BLaER1 treated with 17β-estradiol and CSF1 and Interleukin-3, amounts not matched to agents 10 nM and 100 nM (cell line): ENCODE measurements around the gene BRF1.
"Not testable (repeated sequence)": the region's sequence is repeated elsewhere in the genome, so short reads cannot be mapped to it uniquely, and the experiment has no call there.

Experiments
- H3K27ac ChIP-seq, 11 experiments: shearing (Covaris generic); formaldehyde crosslinking; 2 replicates each; pipeline ENCODE4 v1.8.1; 2022
- H3K27me3 ChIP-seq, 11 experiments: shearing (Covaris generic); formaldehyde crosslinking; 2 replicates each; pipeline ENCODE4 v1.8.1; 2022
- H3K36me3 ChIP-seq, 11 experiments: shearing (Covaris generic); formaldehyde crosslinking; 2 replicates each; pipeline ENCODE4 v1.8.1; 2022
- H3K4me1 ChIP-seq, 10 experiments: shearing (Covaris generic); formaldehyde crosslinking; 2 replicates each; pipeline ENCODE4 v1.8.1; 2022
- H3K4me2 ChIP-seq, 11 experiments: shearing (Covaris generic); formaldehyde crosslinking; 2 replicates each; pipeline ENCODE4 v1.8.1; 2022
- H3K4me3 ChIP-seq, 10 experiments: shearing (Covaris generic); formaldehyde crosslinking; 2 replicates each; pipeline ENCODE4 v1.8.1; 2022
- H3K9ac ChIP-seq, 11 experiments: shearing (Covaris generic); formaldehyde crosslinking; 2 replicates each; pipeline ENCODE4 v1.8.1; 2022
- H3K9me3 ChIP-seq, 11 experiments: shearing (Covaris generic); formaldehyde crosslinking; replicated peaks in 1 of 11; 2 replicates each; pipeline ENCODE4 v1.8.1; 2022
- H4K20me1 ChIP-seq, 11 experiments: shearing (Covaris generic); formaldehyde crosslinking; 2 replicates each; pipeline ENCODE4 v1.8.1; 2022
- Cebpa-rat ChIP-seq, 11 experiments: shearing (Covaris generic); IDR thresholded peaks; 2 replicates each; pipeline ENCODE4 v1.8.1; 2022

The BRF1 gene

DNA sequence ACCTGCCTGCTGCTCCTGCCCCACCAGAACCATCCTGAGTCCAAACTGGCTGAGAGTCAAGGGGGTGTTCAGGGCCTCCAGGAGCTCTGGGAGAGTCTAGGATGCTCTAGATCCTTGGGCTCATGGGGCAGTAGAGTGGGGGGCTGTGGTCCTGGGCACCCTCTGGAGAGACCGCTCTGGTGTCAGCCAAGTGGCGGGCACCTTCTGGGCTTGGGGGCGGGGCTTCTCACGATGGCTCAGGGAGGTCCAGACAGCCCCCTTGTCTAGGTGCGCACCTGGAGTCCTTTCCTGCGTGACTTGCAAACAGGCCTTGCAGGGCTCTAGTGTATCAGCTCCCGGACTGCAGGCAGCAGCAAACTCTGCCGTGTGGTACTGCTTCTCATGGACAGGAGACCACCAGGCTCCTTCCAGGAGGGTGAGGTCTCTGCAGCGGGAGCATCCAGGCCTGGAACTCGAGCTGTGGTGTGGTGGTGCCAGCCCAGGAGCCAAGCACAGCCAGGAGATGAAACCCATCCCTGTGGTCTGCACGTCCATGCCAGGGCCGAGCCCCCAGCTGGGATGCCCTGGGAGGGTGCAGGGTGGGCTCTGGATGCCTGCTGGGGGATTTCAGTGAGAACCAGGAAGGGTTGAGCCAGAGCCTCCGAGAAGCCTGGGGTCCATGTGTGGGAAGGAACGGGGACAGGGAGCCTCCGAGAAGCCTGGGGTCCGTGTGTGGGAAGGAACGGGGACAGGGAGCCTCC lies 28.8 kb upstream of the BRF1 start:
- H3K27me3 ChIP-seq: no peaks in the 10 kb centered on the region
- no peak for TF ChIP-seq Cebpa-rat (IDR thresholded peaks at IDR 0.05)
- no peak overlapping the region for H3K4me3 ChIP-seq
- H4K20me1 ChIP-seq: peaks cover 85 to 100% (median 99%) of the 10 kb centered on the region in 11 experiments
- H3K4me2 ChIP-seq: peak overlapping the region; percentile 77 to 95 (median 88)
- peaks cover 0 to 7% (median 0%) of the 10 kb centered on the region in 11 experiments; a peak in 2 of 22 replicates for H3K36me3 ChIP-seq
- peak overlapping the region in 4 of 11 experiments; percentile 18 to 48 (median 33); a peak in 5 of 22 replicates for H3K27ac ChIP-seq
- H3K9ac ChIP-seq: peak overlapping the region in 6 of 11 experiments; percentile 23 to 60 (median 28); a peak in 4 of 22 replicates
- peaks cover 0 to 15% (median 0%) of the 10 kb centered on the region in 11 experiments; a peak in 4 of 22 replicates for H3K9me3 ChIP-seq
- peaks cover 82 to 100% (median 99%) of the 10 kb centered on the region in 10 experiments for H3K4me1 ChIP-seq

DNA sequence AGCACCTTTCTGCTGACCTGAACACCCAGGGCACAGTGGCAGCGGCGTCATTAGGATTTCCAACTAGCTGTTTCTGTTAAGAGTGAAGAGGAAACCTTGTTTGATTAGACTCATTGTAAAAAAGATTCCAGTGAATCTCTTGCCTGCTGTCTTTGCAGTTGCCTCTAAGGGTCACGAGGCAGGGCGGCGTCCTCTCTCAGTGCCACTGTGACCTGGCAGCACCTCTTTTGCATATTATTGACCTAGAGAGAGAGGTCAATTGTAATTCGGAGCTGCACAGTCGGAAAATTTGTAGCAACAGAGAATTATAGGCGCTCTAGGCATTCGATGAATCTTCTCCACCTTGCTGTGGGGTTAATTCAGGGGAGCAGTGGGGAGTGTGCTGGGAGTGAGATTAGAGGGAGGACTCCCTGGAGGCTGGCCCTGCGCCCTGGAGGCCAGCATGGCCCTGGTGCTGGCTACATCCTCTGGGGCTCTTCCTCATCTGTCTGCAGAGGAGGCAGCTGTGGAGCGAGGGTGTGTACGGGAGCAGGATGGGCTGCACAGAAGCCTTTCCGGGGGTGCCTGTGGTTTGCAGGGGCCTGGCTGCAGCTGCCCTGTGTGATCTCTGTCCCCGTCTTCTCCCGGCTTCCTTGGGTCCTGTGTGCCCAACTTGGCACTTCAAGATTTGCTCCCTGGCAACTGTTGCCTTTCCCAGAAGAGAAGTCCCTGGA lies 28.0 kb upstream of the BRF1 start:
- H3K4me3 ChIP-seq: no peak overlapping the region
- peaks cover 89 to 100% (median 99%) of the 10 kb centered on the region in 10 experiments for H3K4me1 ChIP-seq
- peak overlapping the region; percentile 77 to 95 (median 88) for H3K4me2 ChIP-seq
- TF ChIP-seq Cebpa-rat (IDR thresholded peaks at IDR 0.05): no peak
- peaks cover 0 to 15% (median 0%) of the 10 kb centered on the region in 11 experiments; a peak in 4 of 22 replicates for H3K9me3 ChIP-seq
- peaks cover 85 to 100% (median 99%) of the 10 kb centered on the region in 11 experiments for H4K20me1 ChIP-seq
- no peaks in the 10 kb centered on the region for H3K27me3 ChIP-seq
- peaks cover 0 to 7% (median 0%) of the 10 kb centered on the region in 11 experiments; a peak in 2 of 22 replicates for H3K36me3 ChIP-seq
- peak overlapping the region in 7 of 11 experiments; percentile 8 to 60 (median 27); a peak in 8 of 22 replicates for H3K9ac ChIP-seq
- peak overlapping the region in 2 of 11 experiments; percentile 18 to 38; a peak in 2 of 22 replicates for H3K27ac ChIP-seq

DNA sequence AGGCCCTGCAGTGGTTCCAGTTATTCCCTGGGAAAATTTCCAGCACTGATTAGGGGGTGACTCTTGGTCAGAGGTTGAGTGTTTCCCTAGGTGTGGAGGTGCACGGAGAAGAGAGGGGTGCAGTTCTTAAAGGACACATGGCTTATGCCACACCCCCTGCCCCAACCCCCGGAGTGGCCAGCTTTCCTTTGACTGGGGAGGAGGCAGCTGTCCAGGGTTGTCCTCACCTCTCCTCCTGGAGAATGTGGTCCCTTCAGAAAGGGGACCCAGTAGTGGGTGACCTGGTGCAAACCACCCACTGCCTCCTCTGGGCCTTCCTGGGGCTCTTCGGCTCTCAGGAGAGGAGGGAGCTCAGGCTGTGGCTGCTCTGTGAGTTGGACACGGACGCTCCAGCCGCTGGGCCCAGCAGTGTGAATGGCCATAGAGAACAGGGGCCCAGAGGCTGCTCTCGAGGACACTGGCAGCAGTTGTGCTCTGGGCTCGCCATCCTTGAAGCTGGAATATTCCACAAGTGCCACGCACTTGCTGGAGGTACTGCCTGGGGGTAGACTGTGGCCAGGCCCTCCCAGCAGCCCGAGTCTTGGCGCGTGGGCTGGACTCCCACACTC lies 27.4 kb upstream of the BRF1 start:
- Histone ChIP-seq H4K20me1 (peaks cover 85 to 100% (median 99%) of the 10 kb centered on the region in 11 experiments), H3K4me2 (peak overlapping the region; percentile 77 to 95 (median 88); a peak in 21 of 22 replicates), H3K4me1 (peaks cover 90 to 100% (median 99%) of the 10 kb centered on the region in 10 experiments), H3K9ac (peak overlapping the region in 6 of 11 experiments; percentile 8 to 35 (median 23); a peak in 6 of 22 replicates), H3K9me3 (peaks cover 0 to 15% (median 0%) of the 10 kb centered on the region in 11 experiments; a peak in 4 of 22 replicates), H3K4me3 (no peak overlapping the region), H3K27me3 (no peaks in the 10 kb centered on the region), H3K36me3 (peaks cover 0 to 7% (median 0%) of the 10 kb centered on the region in 11 experiments; a peak in 2 of 22 replicates), H3K27ac (peak overlapping the region in 2 of 11 experiments; percentile 9 to 38; a peak in 2 of 22 replicates)
- no peak for TF ChIP-seq Cebpa-rat (IDR thresholded peaks at IDR 0.05)

DNA sequence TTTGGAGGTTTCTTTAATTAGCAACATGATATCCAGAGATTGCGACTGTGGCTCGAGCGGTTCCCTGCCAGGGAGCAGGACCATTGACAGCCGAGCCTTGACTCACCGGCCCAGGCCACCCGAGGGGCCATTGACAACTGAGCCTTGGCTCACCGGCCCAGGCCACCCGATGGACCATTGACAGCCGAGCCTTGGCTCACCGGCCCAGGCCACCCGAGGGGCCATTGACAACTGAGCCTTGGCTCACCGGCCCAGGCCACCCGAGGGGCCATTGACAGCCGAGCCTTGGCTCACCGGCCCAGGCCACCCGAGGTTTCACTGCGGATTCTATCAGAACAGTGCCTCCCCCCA lies 26.9 kb upstream of the BRF1 start:
- peak overlapping the region in 10 of 11 experiments; percentile 77 to 95 (median 88); a peak in 17 of 22 replicates for H3K4me2 ChIP-seq
- not testable (repeated sequence) for H3K27me3 ChIP-seq, H3K36me3 ChIP-seq, H3K4me3 ChIP-seq, H3K9ac ChIP-seq, H3K27ac ChIP-seq
- H3K4me1 ChIP-seq: peaks cover 90 to 100% (median 99%) of the 10 kb centered on the region in 10 experiments
- peaks cover 0 to 15% (median 0%) of the 10 kb centered on the region in 11 experiments; a peak in 4 of 22 replicates for H3K9me3 ChIP-seq
- peaks cover 85 to 100% (median 99%) of the 10 kb centered on the region in 11 experiments for H4K20me1 ChIP-seq

DNA sequence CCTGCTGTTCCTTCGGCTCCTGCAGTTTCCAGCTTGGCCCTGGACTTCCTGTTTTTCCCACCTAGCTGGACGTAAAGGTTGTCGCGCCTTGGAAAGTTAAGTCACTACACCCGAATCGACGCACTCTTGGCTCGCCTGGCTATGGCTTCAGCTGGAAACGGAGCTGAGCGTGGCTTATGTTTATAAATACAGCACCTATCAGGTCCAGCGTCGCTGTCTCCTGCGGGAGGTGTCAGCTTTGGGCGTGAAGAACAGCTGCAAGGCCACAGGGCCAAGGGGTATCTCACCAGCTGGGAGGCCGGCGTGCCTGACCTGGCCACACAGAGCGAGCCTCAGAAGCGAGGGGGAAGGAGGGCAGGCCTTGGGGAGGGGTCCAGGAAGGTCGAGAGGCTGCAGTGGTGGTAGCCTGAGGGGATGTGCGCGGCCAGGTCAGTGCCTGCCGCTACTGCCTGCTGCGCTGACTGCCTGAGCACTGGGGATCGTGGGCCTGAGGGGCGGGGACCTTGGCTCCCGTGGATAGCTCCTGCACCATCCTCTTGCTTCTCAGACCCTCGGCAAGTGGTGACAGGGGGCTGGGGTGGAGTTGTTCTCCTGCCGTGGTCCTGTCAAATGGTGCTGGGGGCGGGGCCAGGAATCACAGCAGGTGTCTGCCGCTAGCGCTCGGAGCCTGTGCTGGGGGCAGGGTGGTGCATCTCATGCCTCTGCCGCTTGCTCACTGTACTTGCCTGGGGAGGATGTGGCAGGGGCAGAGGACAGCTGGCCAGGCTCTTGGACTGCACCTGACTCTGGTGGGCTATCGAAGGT lies 26.3 kb upstream of the BRF1 start:
- Histone ChIP-seq H3K4me2 (peak overlapping the region; percentile 57 to 95 (median 87); a peak in 21 of 22 replicates), H3K9ac (peak overlapping the region in 6 of 11 experiments; percentile 2 to 48 (median 30); a peak in 3 of 22 replicates), H3K9me3 (peaks cover 0 to 15% (median 0%) of the 10 kb centered on the region in 11 experiments; a peak in 4 of 22 replicates), H3K27ac (peak overlapping the region in 2 of 11 experiments; percentile 0 to 17; a peak in 1 of 22 replicates), H3K4me3 (no peak overlapping the region), H3K4me1 (peaks cover 89 to 100% (median 99%) of the 10 kb centered on the region in 10 experiments), H3K27me3 (no peaks in the 10 kb centered on the region), H3K36me3 (peaks cover 0 to 7% (median 0%) of the 10 kb centered on the region in 11 experiments; a peak in 5 of 22 replicates), H4K20me1 (peaks cover 83 to 100% (median 97%) of the 10 kb centered on the region in 11 experiments)
- no peak for TF ChIP-seq Cebpa-rat (IDR thresholded peaks at IDR 0.05)

DNA sequence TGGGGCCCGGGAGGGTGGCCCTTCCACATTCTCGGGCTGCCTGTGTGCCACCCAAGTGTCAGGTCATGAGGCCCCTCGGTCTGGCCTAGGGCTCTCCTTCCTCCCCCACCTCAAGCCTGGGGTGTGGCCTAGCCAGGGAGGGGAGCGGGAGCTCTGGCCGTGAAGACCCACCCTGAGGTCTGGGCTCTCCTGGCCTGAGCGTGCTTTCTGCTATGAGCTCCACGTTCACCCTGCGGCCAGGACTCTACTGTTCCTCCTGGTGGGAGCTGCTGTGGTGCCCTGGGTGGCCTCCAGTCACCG lies 25.7 kb upstream of the BRF1 start:
- no peak for TF ChIP-seq Cebpa-rat (IDR thresholded peaks at IDR 0.05)
- H3K27ac ChIP-seq: peak overlapping the region in 2 of 11 experiments; percentile 0 to 17; a peak in 2 of 22 replicates
- H3K4me3 ChIP-seq: no peak overlapping the region
- peak overlapping the region in 8 of 11 experiments; percentile 2 to 48 (median 24); a peak in 6 of 22 replicates for H3K9ac ChIP-seq
- no peaks in the 10 kb centered on the region for H3K27me3 ChIP-seq
- peaks cover 84 to 96% (median 94%) of the 10 kb centered on the region in 10 experiments for H3K4me1 ChIP-seq
- peak overlapping the region; percentile 57 to 95 (median 87) for H3K4me2 ChIP-seq
- H3K36me3 ChIP-seq: peaks cover 0 to 7% (median 0%) of the 10 kb centered on the region in 11 experiments; a peak in 7 of 22 replicates
- H4K20me1 ChIP-seq: peaks cover 80 to 100% (median 93%) of the 10 kb centered on the region in 11 experiments
- H3K9me3 ChIP-seq: peaks cover 0 to 13% (median 0%) of the 10 kb centered on the region in 11 experiments; a peak in 4 of 22 replicates

DNA sequence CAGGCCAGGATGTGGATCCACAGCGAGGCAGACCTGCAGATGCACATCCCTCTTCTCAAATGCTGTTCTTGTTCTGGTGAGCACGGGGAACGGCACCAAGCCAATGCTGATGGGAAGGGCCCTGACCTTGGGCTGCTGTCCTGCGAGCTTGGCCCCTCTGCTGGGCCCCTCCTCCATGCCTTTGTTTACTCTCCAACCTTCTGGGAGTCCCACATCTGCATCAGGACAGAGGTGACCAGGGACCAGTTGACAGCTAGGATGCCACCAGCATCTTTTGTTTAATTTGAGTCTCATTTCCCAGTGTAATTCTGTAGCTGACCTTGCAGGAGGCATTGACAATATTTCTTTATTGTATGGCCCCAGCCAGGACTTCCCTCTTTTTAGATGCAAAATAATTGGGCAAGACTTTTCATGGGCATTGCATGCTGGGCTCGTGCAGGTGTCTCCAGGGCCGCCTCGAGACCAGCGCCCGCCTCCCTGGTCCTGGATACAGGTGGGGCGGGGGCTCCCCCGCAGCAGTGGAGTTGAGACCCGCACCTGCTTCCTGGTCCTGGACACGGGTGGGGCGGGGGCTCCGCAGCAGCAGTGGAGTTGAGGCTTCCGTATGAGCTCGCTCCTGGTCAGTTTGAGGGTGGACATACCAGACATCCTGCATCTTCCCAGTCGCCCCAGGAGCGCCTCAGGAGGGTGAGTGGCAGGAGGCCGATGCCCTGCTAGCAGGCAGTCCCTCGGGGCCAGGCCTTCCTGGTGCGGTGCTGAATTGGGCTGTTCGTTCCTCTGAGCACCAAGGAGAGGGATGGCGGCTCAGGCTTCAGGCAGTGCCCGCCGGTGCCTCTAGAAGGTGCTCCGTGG lies 25.1 kb upstream of the BRF1 start:
- Histone ChIP-seq H4K20me1 (peaks cover 84 to 100% (median 93%) of the 10 kb centered on the region in 11 experiments), H3K4me1 (peaks cover 78 to 91% (median 88%) of the 10 kb centered on the region in 10 experiments), H3K36me3 (peaks cover 0 to 7% (median 0%) of the 10 kb centered on the region in 11 experiments; a peak in 7 of 22 replicates), H3K4me3 (no peak overlapping the region), H3K9ac (peak overlapping the region in 8 of 11 experiments; percentile 2 to 48 (median 24); a peak in 6 of 22 replicates), H3K27me3 (no peaks in the 10 kb centered on the region), H3K27ac (peak overlapping the region in 2 of 11 experiments; percentile 0 to 17; a peak in 3 of 22 replicates), H3K9me3 (peaks cover 0 to 8% (median 0%) of the 10 kb centered on the region in 11 experiments; a peak in 2 of 22 replicates), H3K4me2 (peak overlapping the region; percentile 57 to 95 (median 87))
- TF ChIP-seq Cebpa-rat (IDR thresholded peaks at IDR 0.05): no peak; a peak in 1 of 22 replicates
